ENCODE results near the gene IZUMO1.

IZUMO1 gene

GRCh38 chr19:48703316-48703715, 43.4 kb downstream of the IZUMO1 start:
- H3K4me2 ChIP-seq = no peak overlapping the region
- no peak for TF ChIP-seq CTCF (conservative IDR thresholded peaks at IDR 0.05; ENCODE audit: low read depth, low read length)
- no peaks in the 10 kb centered on the region for H3K36me3 ChIP-seq (ENCODE audit: insufficient read depth)

GRCh38 chr19:48702701-48703100, 44.0 kb downstream of the IZUMO1 start:
- H3K4me3 ChIP-seq (IDR thresholded peaks at IDR 0.05; ENCODE audit: insufficient read depth, low read depth, low read length) = no peak overlapping the region
- no peaks in the 10 kb centered on the region for H3K79me2 ChIP-seq (ENCODE audit: insufficient read depth, low read depth)
- H3K4me1 ChIP-seq (ENCODE audit: low read depth, poor library complexity, severe bottlenecking) = no peaks in the 10 kb centered on the region
- no peaks in the 10 kb centered on the region for H4K20me1 ChIP-seq (ENCODE audit: insufficient read depth)
- H2AFZ ChIP-seq (ENCODE audit: low read depth) = no peak overlapping the region
- TF ChIP-seq CTCF (conservative IDR thresholded peaks at IDR 0.05; ENCODE audit: low read depth, low read length) = no peak
- H3K27me3 ChIP-seq (ENCODE audit: insufficient read depth, low read depth) = peaks cover 25% of the 10 kb centered on the region
- H3K4me2 ChIP-seq = no peak overlapping the region
- no peaks in the 10 kb centered on the region for H3K36me3 ChIP-seq (ENCODE audit: insufficient read depth)
- no peak overlapping the region for H3K9ac ChIP-seq
- H3K27ac ChIP-seq = no peak overlapping the region

More at GRCh38 chr19:48703316-48703715, 43.4 kb downstream of the IZUMO1 start:
- Histone ChIP-seq H3K27me3 (ENCODE audit: insufficient read depth, low read depth) (peaks cover 21% of the 10 kb centered on the region), H3K4me3 (IDR thresholded peaks at IDR 0.05; ENCODE audit: insufficient read depth, low read depth, low read length) (no peak overlapping the region), H3K4me1 (ENCODE audit: low read depth, poor library complexity, severe bottlenecking) (no peaks in the 10 kb centered on the region), H4K20me1 (ENCODE audit: insufficient read depth) (no peaks in the 10 kb centered on the region), H2AFZ (ENCODE audit: low read depth) (no peak overlapping the region), H3K9ac (no peak overlapping the region), H3K79me2 (ENCODE audit: insufficient read depth, low read depth) (no peaks in the 10 kb centered on the region), H3K27ac (no peak overlapping the region)

GRCh38 chr19:48698046-48698445, 48.7 kb downstream of the IZUMO1 start:
- no peak overlapping the region for H3K27ac ChIP-seq
- no peak overlapping the region for H3K4me3 ChIP-seq (IDR thresholded peaks at IDR 0.05; ENCODE audit: insufficient read depth, low read depth, low read length)
- H3K4me1 ChIP-seq (ENCODE audit: low read depth, poor library complexity, severe bottlenecking) = no peaks in the 10 kb centered on the region
- no peak overlapping the region for H3K9ac ChIP-seq
- H3K36me3 ChIP-seq (ENCODE audit: insufficient read depth) = no peaks in the 10 kb centered on the region
- no peaks in the 10 kb centered on the region for H3K79me2 ChIP-seq (ENCODE audit: insufficient read depth, low read depth)
- H3K4me2 ChIP-seq = no peak overlapping the region
- TF ChIP-seq CTCF (conservative IDR thresholded peaks at IDR 0.05; ENCODE audit: low read depth, low read length) = no peak
- no peaks in the 10 kb centered on the region for H4K20me1 ChIP-seq (ENCODE audit: insufficient read depth)
- no peak overlapping the region for H2AFZ ChIP-seq (ENCODE audit: low read depth)
- peaks cover 55% of the 10 kb centered on the region for H3K27me3 ChIP-seq (ENCODE audit: insufficient read depth, low read depth)

GRCh38 chr19:48696353-48697010, 50.2 kb downstream of the IZUMO1 start:
- no peak for TF ChIP-seq CTCF (conservative IDR thresholded peaks at IDR 0.05; ENCODE audit: low read depth, low read length)
- H2AFZ ChIP-seq (ENCODE audit: low read depth) = no peak overlapping the region
- peaks cover 67% of the 10 kb centered on the region for H3K27me3 ChIP-seq (ENCODE audit: insufficient read depth, low read depth)
- H3K4me1 ChIP-seq (ENCODE audit: low read depth, poor library complexity, severe bottlenecking) = no peaks in the 10 kb centered on the region
- H3K9ac ChIP-seq = no peak overlapping the region
- H3K27ac ChIP-seq = no peak overlapping the region
- no peaks in the 10 kb centered on the region for H4K20me1 ChIP-seq (ENCODE audit: insufficient read depth)
- no peak overlapping the region for H3K4me3 ChIP-seq (IDR thresholded peaks at IDR 0.05; ENCODE audit: insufficient read depth, low read depth, low read length)
- no peak overlapping the region for H3K4me2 ChIP-seq
- H3K36me3 ChIP-seq (ENCODE audit: insufficient read depth) = no peaks in the 10 kb centered on the region
- H3K79me2 ChIP-seq (ENCODE audit: insufficient read depth, low read depth) = no peaks in the 10 kb centered on the region

Measured in KMS-11 (cell line).